SH-SY5Y (cell line): ENCODE results near the gene SELENON.

Experiments used
- GATA2 ChIP-seq: IDR thresholded peaks from 2 replicates; pipeline ENCODE4 v1.6.1; 2011; ENCODE audit warnings: mild to moderate bottlenecking, low read depth, low read length
- GATA3 ChIP-seq: IDR thresholded peaks from 2 replicates; pipeline ENCODE4 v1.6.1; 2011; ENCODE audit warnings: low read depth, mild to moderate bottlenecking, low read length, moderate library complexity

DNA sequence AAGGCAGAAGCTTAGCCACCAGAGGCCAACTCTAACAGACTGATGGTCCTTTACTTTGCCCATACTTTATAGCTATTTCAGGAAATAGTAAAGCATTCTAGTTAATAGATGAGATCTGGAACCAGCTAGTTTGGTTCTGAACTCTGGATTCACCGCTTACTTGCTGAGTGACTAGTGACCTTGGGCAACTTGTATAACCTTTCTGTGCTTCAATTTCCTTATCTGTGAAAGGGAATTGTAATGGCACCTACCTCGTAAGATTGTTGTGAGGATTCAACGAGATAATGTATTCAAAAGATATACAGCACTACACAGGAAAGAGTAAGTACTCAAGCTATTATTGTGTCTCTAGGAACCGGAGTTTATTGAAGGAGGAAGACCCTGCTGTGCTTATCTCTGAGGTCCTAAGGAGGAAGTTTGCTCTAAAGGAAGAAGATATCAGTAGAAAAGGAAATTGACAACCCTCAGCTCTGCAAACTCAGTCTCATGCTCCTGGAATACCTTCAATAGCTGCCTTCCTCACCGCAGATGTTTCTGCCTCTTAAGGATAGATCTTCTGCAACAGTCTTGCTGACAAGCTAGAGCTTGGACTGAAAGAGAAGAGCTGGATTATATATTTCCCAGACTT lies 31.7 kb downstream of the SELENON start:
- TF ChIP-seq GATA2 = no peak
- TF ChIP-seq GATA3 = no peak
